Prostate gland (tissue), 2 donors: Measurements from ENCODE around the gene SEMA6B. TPM values are rescaled to one million over a fixed set of nuclear protein-coding genes. Genes with fewer than 3 reads are reported as not detected.
"Not testable (repeated sequence)": the region's sequence is repeated elsewhere in the genome, so short reads cannot be mapped to it uniquely, and the experiment has no call there.

Experiments used
- DNase-seq: peaks from one replicate; pipeline ENCODE4 v3.0.0-alpha.2; 2019; ENCODE audit warnings: low spot score
- H3K27ac ChIP-seq, 2 donors: fragments of 200-600 bp; sonication (generic); 2 replicates each; pipeline ENCODE4 v1.5.1; 2017 to 2019
- H3K27me3 ChIP-seq: fragments of 200-600 bp; sonication (generic); replicated peaks from 2 replicates; pipeline ENCODE4 v1.5.1; 2019; ENCODE audit not compliant: insufficient read depth
- H3K36me3 ChIP-seq, 2 donors: fragments of 200-600 bp; sonication (generic); 1 replicate in 1 of 2; 2 replicates in 1 of 2; pipeline versions ENCODE4 v1.5.1 to v1.8.1; 2017 to 2019
- H3K4me1 ChIP-seq: fragments of 200-600 bp; sonication (generic); replicated peaks from 2 replicates; pipeline ENCODE4 v1.5.1; 2019
- H3K4me3 ChIP-seq, 2 donors: fragments of 200-600 bp; sonication (generic); 2 replicates each; pipeline ENCODE4 v1.5.1; 2017 to 2019
- H3K9me3 ChIP-seq: fragments of 200-600 bp; sonication (generic); 2 replicates; pipeline ENCODE4 v1.5.1; 2017
- POLR2A ChIP-seq: fragments of 450-650 bp; IDR thresholded peaks from one replicate; pipeline ENCODE4 v1.6.1; 2016; ENCODE audit warnings: antibody characterized with exemption, mild to moderate bottlenecking
- POLR2AphosphoS5 ChIP-seq: sonication (generic); formaldehyde crosslinking; IDR thresholded peaks from one replicate; pipeline ENCODE4 v1.6.1; 2017; ENCODE audit warnings: antibody characterized with exemption
- WGBS: methylation state at CpG from one replicate; pipeline ENCODE4 v1.1.5; 2018; 5-methylcytosine and 5-hydroxymethylcytosine counted together
- intact Hi-C: fragments of 100-400 bp; cut with DNase I; formaldehyde crosslinking; loops from one replicate; pipeline ENCODE4 v1.14.2; 2022
- total RNA-seq, 2 donors: library from RNA; depleted of rRNA; stranded (reverse); fragments of >200 nt; gene quantifications; one replicate each; pipeline ENCODE4 v1.1.0, GENCODE V29; 2016
- TF ChIP-seq, protein P1 (sequence below), 4 experiments: fragments of 200-600 bp in 2 of 4; fragments of 450-650 bp in 2 of 4; sonication (generic) in 2 of 4; IDR thresholded peaks; 1 replicate in 3 of 4; 2 replicates in 1 of 4; pipeline ENCODE4 v1.5.1; 2016 to 2019; ENCODE audit warnings: antibody characterized with exemption in 4 of 4, mild to moderate bottlenecking in 2 of 4, moderate library complexity in 2 of 4

SEMA6B gene
- total RNA-seq, 2 donors from 2014 or later = 4.3 to 7.8 TPM

DNA sequence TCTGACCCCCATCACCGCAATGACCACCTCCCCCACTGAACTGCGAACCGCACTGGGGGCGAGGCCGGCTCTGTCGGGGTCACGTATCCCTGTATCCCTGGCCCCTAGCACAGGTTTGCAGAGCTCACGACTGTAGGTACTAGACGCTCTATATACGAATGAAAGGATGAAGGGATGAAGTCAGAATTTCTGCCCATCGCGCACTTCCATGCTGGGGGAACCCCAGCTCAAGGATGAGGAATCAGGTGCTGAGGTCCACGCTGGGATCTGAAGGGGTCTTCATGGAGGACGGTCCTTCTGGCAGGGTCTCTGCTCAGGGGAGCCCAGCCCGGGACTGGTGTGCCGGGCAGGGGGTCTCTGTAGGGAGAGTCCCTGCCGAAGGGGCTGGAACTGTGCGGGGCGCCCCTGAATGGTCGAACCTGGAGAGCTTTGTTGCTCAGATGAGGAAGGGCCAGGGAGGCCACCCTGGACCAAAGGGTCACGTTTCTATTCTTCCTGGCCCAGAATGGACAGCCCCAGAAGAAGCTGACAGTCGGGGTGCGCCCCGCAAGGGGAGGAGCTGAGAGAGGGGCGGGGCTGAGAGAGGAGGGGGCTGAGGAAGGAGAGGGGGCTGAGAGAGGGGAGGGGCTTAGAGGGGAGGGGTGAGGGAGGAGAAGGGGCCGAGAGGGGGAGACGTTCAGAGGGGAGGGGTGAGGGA, 37.9 kb upstream of the SEMA6B start:
- no peak for DNase-seq
- intact Hi-C loops = no loop called here
- Histone ChIP-seq H3K9me3 (no peaks in the 10 kb centered on the region), H3K27ac (no peak overlapping the region), H3K36me3 (no peaks in the 10 kb centered on the region), H3K27me3 (peaks cover 10% of the 10 kb centered on the region), H3K4me1 (no peaks in the 10 kb centered on the region), H3K4me3 (no peak overlapping the region)
- WGBS = 11% methylated on average over 19 of the region's 27 CpGs
- TF ChIP-seq, protein P1, sequence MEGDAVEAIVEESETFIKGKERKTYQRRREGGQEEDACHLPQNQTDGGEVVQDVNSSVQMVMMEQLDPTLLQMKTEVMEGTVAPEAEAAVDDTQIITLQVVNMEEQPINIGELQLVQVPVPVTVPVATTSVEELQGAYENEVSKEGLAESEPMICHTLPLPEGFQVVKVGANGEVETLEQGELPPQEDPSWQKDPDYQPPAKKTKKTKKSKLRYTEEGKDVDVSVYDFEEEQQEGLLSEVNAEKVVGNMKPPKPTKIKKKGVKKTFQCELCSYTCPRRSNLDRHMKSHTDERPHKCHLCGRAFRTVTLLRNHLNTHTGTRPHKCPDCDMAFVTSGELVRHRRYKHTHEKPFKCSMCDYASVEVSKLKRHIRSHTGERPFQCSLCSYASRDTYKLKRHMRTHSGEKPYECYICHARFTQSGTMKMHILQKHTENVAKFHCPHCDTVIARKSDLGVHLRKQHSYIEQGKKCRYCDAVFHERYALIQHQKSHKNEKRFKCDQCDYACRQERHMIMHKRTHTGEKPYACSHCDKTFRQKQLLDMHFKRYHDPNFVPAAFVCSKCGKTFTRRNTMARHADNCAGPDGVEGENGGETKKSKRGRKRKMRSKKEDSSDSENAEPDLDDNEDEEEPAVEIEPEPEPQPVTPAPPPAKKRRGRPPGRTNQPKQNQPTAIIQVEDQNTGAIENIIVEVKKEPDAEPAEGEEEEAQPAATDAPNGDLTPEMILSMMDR (IDR thresholded peaks at IDR 0.05) = no peak
- TF ChIP-seq POLR2AphosphoS5 = no peak
- no peak for TF ChIP-seq POLR2A

DNA sequence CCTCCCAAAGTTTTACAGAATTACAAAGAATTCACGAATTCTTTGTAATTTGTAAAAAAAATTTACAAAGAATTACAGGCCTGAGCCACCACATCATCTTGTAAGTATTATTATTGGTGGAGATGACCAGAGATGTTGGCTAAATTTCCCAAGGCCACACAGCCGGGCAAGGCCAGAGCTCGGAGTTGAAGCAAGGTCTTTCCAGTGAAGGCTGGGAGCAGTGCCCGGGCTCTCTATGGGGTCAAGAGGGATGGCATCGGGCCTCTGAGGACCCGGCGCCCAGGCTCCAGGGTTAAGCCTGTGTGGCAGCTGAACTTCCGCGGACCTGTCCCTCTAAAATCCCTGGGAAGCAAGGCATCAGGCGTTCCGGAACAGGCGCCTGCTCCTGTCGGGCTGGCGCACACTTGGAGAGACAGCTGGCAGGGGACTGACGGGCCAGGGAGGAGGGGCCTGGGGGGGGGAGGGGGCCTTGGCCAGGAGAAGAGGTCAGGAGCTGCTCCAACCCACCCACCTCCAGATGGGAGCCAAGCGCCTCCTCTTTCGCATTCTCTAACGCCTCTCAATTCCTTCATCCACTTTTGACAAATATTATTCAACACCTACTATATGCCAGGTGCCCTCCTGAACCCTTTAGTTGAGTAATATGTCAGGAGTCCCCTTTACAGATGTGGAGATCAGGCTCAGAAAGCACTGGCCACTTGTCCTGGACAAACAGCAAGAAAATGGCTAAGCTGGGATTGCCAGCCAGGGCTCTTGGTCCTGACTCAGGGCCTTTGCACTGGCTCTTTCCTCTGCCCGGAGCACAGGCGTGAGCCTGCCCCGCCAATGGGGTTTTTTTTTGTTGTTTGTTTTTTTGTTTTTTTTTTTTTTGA, 36.8 kb upstream of the SEMA6B start:
- no peaks in the 10 kb centered on the region for H3K36me3 ChIP-seq
- 56% methylated on average over 21 of the region's 21 CpGs for WGBS
- intact Hi-C loops = no loop called here
- no peaks in the 10 kb centered on the region for H3K4me1 ChIP-seq
- H3K4me3 ChIP-seq = no peak overlapping the region
- H3K27me3 ChIP-seq = peaks cover 10% of the 10 kb centered on the region
- no peak overlapping the region for H3K27ac ChIP-seq
- H3K9me3 ChIP-seq = no peaks in the 10 kb centered on the region
- DNase-seq = no peak
- no peak for TF ChIP-seq POLR2AphosphoS5
- TF ChIP-seq, protein P1 (IDR thresholded peaks at IDR 0.05) = no peak
- TF ChIP-seq POLR2A = no peak

DNA sequence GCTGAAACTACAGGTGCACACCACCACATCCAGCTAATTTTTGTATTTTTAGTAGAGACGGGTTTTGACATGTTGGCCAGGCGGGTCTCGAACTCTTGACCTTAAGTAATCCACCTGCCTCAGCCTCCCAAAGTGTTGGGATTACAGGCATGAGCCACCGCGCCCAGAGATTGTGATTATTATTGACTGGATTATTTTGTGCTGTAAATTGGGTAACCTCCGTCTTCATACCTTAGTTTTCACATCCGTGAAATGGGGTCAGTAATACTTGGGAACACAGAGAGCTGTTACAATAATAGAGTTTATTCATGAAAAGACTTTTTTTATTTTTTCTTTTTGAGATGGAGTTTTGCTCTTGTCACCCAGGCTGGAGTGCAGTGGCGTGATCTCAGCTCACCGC, 35.7 kb upstream of the SEMA6B start:
- DNase-seq, H3K4me1 ChIP-seq, H3K4me3 ChIP-seq, H3K9me3 ChIP-seq, H3K27me3 ChIP-seq, H3K36me3 ChIP-seq, H3K27ac ChIP-seq, intact Hi-C loops: not testable (repeated sequence)
- WGBS = 95% methylated on average over 9 of the region's 9 CpGs

DNA sequence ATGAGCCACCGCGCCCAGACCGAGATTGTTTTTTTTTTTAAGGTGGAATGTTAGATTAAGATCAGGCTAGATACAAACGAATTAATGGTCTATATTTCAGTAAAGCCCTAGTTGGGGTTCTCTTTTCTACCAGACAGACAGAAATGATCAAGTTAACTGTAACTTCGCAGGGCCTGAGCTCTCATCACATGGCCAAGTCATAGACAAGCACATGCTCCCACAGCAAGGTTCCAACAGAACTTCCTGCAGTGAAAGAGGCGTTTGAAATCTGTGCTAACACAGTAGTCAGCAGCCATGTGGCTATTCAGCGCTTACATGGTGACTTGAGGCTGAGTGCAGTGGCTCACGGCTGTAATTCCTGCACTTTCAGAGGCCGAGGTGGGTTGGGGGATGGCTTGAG, 34.7 kb upstream of the SEMA6B start:
- no peak for TF ChIP-seq POLR2AphosphoS5
- TF ChIP-seq POLR2A = no peak
- TF ChIP-seq, protein P1 (IDR thresholded peaks at IDR 0.05) = no peak
- intact Hi-C loops = no loop called here
- WGBS = 62% methylated on average over 9 of the region's 9 CpGs

DNA sequence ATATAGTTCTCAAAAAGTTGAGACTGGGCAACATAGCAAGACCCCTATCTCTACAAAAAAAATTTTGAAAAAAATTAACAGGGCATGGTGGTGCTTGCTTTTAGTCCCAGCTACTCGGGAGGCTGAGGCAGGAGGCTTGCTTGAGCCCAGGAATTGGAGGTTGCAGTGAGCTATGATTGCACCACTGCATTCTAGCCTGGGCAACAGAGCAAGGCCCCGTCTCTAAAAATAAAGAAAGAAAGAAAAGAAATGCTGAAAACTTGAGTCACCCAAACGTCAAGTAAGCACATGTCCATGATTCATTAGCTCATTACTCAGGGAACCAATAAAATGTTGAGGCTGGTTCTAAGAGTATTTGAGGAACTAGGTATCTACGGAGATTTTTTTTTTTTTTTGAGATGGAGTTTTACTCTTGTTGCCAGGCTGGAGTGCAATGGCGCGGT, 33.9 kb upstream of the SEMA6B start:
- Histone ChIP-seq H3K27ac (no peak overlapping the region), H3K36me3 (no peaks in the 10 kb centered on the region), H3K4me3 (no peak overlapping the region), H3K27me3 (peaks cover under 1% of the 10 kb centered on the region), H3K4me1 (no peaks in the 10 kb centered on the region), H3K9me3 (no peaks in the 10 kb centered on the region)
- 40% methylated on average over 6 of the region's 6 CpGs for WGBS
- intact Hi-C loops = no loop called here
- no peak for DNase-seq
- TF ChIP-seq POLR2AphosphoS5 (no peak), POLR2A (no peak)
- TF ChIP-seq, protein P1 (IDR thresholded peaks at IDR 0.05) = no peak

More for the DNA sequence above, 34.7 kb upstream of the SEMA6B start:
- no peak for DNase-seq
- Histone ChIP-seq H3K27ac (no peak overlapping the region), H3K4me1 (no peaks in the 10 kb centered on the region), H3K9me3 (no peaks in the 10 kb centered on the region), H3K36me3 (no peaks in the 10 kb centered on the region), H3K27me3 (peaks cover 8% of the 10 kb centered on the region), H3K4me3 (no peak overlapping the region)
